ENCODE results near the gene STK33.
"Not testable (repeated sequence)": the region's sequence is repeated elsewhere in the genome, so short reads cannot be mapped to it uniquely, and the experiment has no call there.

The STK33 gene

GRCh38 chr11:8543278-8543677 lies 50.8 kb downstream of the STK33 start:
- no peak for DNase-seq (ENCODE audit: low read depth in 2 of 2)

- DNase-seq (ENCODE audit: low read depth in 2 of 2): no peak
These were observed 52.6 kb downstream of the STK33 start for GRCh38 chr11:8541448-8541847.

- no peak for DNase-seq (ENCODE audit: low read depth in 2 of 2)
These were observed 60.7 kb downstream of the STK33 start for GRCh38 chr11:8533332-8533731.

- no peak for DNase-seq (ENCODE audit: low read depth in 2 of 2)
These were observed 61.6 kb downstream of the STK33 start for GRCh38 chr11:8532475-8532874.

- DNase-seq (ENCODE audit: low read depth in 2 of 2): no peak
These were observed 62.0 kb downstream of the STK33 start for GRCh38 chr11:8531982-8532381.

- DNase-seq (ENCODE audit: low read depth in 2 of 2): no peak
These were observed 62.7 kb downstream of the STK33 start for GRCh38 chr11:8531312-8531711.

GRCh38 chr11:8527939-8528338 lies 66.1 kb downstream of the STK33 start:
- no peak for DNase-seq (ENCODE audit: low read depth in 2 of 2)

GRCh38 chr11:8523396-8523795 lies 70.6 kb downstream of the STK33 start:
- DNase-seq (ENCODE audit: low read depth in 2 of 2): no peak

GRCh38 chr11:8512547-8512946 lies 81.5 kb downstream of the STK33 start:
- DNase-seq (ENCODE audit: low read depth in 2 of 2): no peak

GRCh38 chr11:8503910-8504364 lies 90.1 kb downstream of the STK33 start:
- no peak for DNase-seq (ENCODE audit: low read depth in 2 of 2)

- no peak for DNase-seq (ENCODE audit: low read depth in 2 of 2)
These were observed 92.2 kb downstream of the STK33 start for GRCh38 chr11:8501836-8502235.

GRCh38 chr11:8488395-8488794 lies 105.6 kb downstream of the STK33 start:
- DNase-seq (ENCODE audit: low read depth in 2 of 2): no peak

- DNase-seq (ENCODE audit: low read depth in 2 of 2): no peak
These were observed 106.8 kb downstream of the STK33 start for GRCh38 chr11:8487261-8487660.

- no peak for DNase-seq (ENCODE audit: low read depth in 2 of 2)
These were observed 109.8 kb downstream of the STK33 start for GRCh38 chr11:8484251-8484650.

GRCh38 chr11:8480858-8481257 lies 113.2 kb downstream of the STK33 start:
- no peak for DNase-seq (ENCODE audit: low read depth in 2 of 2)

GRCh38 chr11:8477680-8478079 lies 116.3 kb downstream of the STK33 start:
- DNase-seq (ENCODE audit: low read depth in 2 of 2): no peak

GRCh38 chr11:8477151-8477550 lies 116.9 kb downstream of the STK33 start:
- no peak for DNase-seq (ENCODE audit: low read depth in 2 of 2)

- DNase-seq (ENCODE audit: low read depth in 2 of 2): not testable (repeated sequence)
These were observed 126.2 kb downstream of the STK33 start for GRCh38 chr11:8467806-8468205.

- DNase-seq (ENCODE audit: low read depth in 2 of 2): not testable (repeated sequence)
These were observed 126.7 kb downstream of the STK33 start for GRCh38 chr11:8467356-8467755.

GRCh38 chr11:8466884-8467283 lies 127.1 kb downstream of the STK33 start:
- DNase-seq (ENCODE audit: low read depth in 2 of 2): not testable (repeated sequence)

- DNase-seq (ENCODE audit: low read depth in 2 of 2): no peak
These were observed 134.2 kb downstream of the STK33 start for GRCh38 chr11:8459711-8460399.

GRCh38 chr11:8442301-8442700 lies 151.7 kb downstream of the STK33 start:
- DNase-seq (ENCODE audit: low read depth in 2 of 2): no peak

GRCh38 chr11:8440649-8441048 lies 153.4 kb downstream of the STK33 start:
- DNase-seq (ENCODE audit: low read depth in 2 of 2): no peak

- DNase-seq (ENCODE audit: low read depth in 2 of 2): no peak
These were observed 164.5 kb downstream of the STK33 start for GRCh38 chr11:8429483-8429882.
